GM12878 (cell line): ENCODE measurements around the gene ZNF445. TPM values are rescaled to one million over a fixed set of nuclear protein-coding genes. Genes with fewer than 3 reads are reported as not detected.

Source experiments
- ATAC-seq: fragments of 200-7000 bp; cut with Tn5 transposase; 3 replicates; pipeline ENCODE4 v1.9.1; 2020; ENCODE audit warnings: mild to moderate bottlenecking, moderate library complexity
- BruUV-seq: library from RNA; stranded (reverse); fragments of 400-500 nt; replicated peaks from 2 replicates; lab custom pipeline; 2021; lab: Mats Ljungman, UMichigan
- CTCF ChIA-PET: fragments of 300-600 bp; sonication (Branson Sonifier 250); formaldehyde crosslinking; extraction: SDS; loops from one replicate; lab custom pipeline; 2021; ENCODE audit warnings: inconsistent platforms; lab: Yijun Ruan, JAX
- POLR2A ChIA-PET: fragments of 350-600 bp; formaldehyde crosslinking; extraction: SDS; loops from one replicate; lab custom pipeline; 2021; ENCODE audit warnings: inconsistent platforms; lab: Charles Lee
- RAD21 ChIA-PET: fragments of 300-600 bp; sonication (Branson Sonifier 250); formaldehyde crosslinking; loops from one replicate; lab custom pipeline; 2023; ENCODE audit warnings: antibody characterized with exemption; ENCODE audit not compliant: unreplicated experiment; lab: Charles Lee
- SMC1A ChIA-PET: fragments of 300-600 bp; sonication (Branson Sonifier 250); formaldehyde crosslinking; loops from one replicate; lab custom pipeline; 2023; ENCODE audit not compliant: unreplicated experiment, uncharacterized antibody; lab: Charles Lee
- DNase-seq: peaks from one replicate; pipeline ENCODE4 v3.0.0-alpha.2; 2011; ENCODE audit warnings: low read depth, low spot score
- FAIRE-seq: peaks from 3 replicates; lab custom pipeline; 2011; peaks lifted over from hg19 to GRCh38; lab: Jason Lieb, UNC
- H2AFZ ChIP-seq: 2 replicates; pipeline ENCODE4 v1.6.0; 2011; ENCODE audit warnings: low read depth, low read length, control low read depth; ENCODE audit not compliant: control insufficient read depth
- H3K27ac ChIP-seq: 2 replicates; pipeline ENCODE4 v1.5.1; 2011; ENCODE audit warnings: control low read depth; ENCODE audit not compliant: control insufficient read depth, insufficient read depth
- H3K27me3 ChIP-seq, 2 experiments: replicated peaks in 1 of 2; 2 replicates each; pipeline versions ENCODE4 v1.6.0 to v1.6.1; 2011; ENCODE audit warnings: low read length in 1 of 2; ENCODE audit not compliant: control insufficient read depth in 2 of 2, insufficient read depth in 2 of 2
- H3K36me3 ChIP-seq, 2 experiments: 2 replicates each; pipeline ENCODE4 v1.5.1; 2011; ENCODE audit warnings: low read length in 1 of 2; ENCODE audit not compliant: control insufficient read depth in 2 of 2, insufficient read depth in 2 of 2
- H3K4me1 ChIP-seq: 2 replicates; pipeline ENCODE4 v1.6.1; 2011; ENCODE audit warnings: mild to moderate bottlenecking, low read length, moderate library complexity, mixed read lengths; ENCODE audit not compliant: control insufficient read depth, insufficient read depth
- H3K4me2 ChIP-seq: 2 replicates; pipeline ENCODE4 v1.6.0; 2011; ENCODE audit warnings: control low read depth; ENCODE audit not compliant: control insufficient read depth, insufficient read depth
- H3K4me3 ChIP-seq: fragments of 200-600 bp; sonication (generic); 2 replicates; pipeline ENCODE4 v1.5.1; 2016
- H3K79me2 ChIP-seq: 2 replicates; pipeline ENCODE4 v1.6.0; 2011; ENCODE audit warnings: low read length; ENCODE audit not compliant: control insufficient read depth, insufficient read depth
- H3K9ac ChIP-seq: 2 replicates; pipeline ENCODE4 v1.8.0; 2011; ENCODE audit warnings: low read length, control low read depth, mixed read lengths; ENCODE audit not compliant: control insufficient read depth, insufficient read depth
- H3K9me3 ChIP-seq: replicated peaks from 3 replicates; pipeline ENCODE4 v1.5.1; 2011; ENCODE audit warnings: mild to moderate bottlenecking, low read length; ENCODE audit not compliant: control insufficient read depth, insufficient read depth
- H4K20me1 ChIP-seq: 2 replicates; pipeline ENCODE4 v1.6.0; 2011; ENCODE audit not compliant: control insufficient read depth, insufficient read depth
- ATF2 ChIP-seq: IDR thresholded peaks from 2 replicates; pipeline ENCODE4 v1.6.1; 2012; ENCODE audit warnings: low read length, inconsistent platforms
- CBX5 ChIP-seq: sonication (generic); IDR thresholded peaks from 2 replicates; pipeline ENCODE4 v1.6.1; 2016; ENCODE audit warnings: low read depth, moderate library complexity, mild to moderate bottlenecking, inconsistent platforms
- JUNB ChIP-seq: IDR thresholded peaks from 2 replicates; pipeline ENCODE4 v1.6.1; 2016; ENCODE audit warnings: antibody characterized with exemption, mild to moderate bottlenecking
- NKRF ChIP-seq: fragments of 450-650 bp; conservative IDR thresholded peaks from 2 replicates; pipeline ENCODE4 v1.6.1; 2017; ENCODE audit warnings: mild to moderate bottlenecking, moderate library complexity
- NRF1 ChIP-seq: conservative IDR thresholded peaks from 2 replicates; pipeline ENCODE4 v1.6.1; 2011; ENCODE audit warnings: mild to moderate bottlenecking, low read depth, low read length, improper control_type of control experiment
- RAD21 ChIP-seq: IDR thresholded peaks from 2 replicates; pipeline ENCODE4 v1.6.1; 2011; ENCODE audit warnings: mild to moderate bottlenecking, low read depth, low read length, moderate library complexity; ENCODE audit not compliant: insufficient read depth
- SIX5 ChIP-seq: IDR thresholded peaks from 2 replicates; pipeline ENCODE4 v1.6.1; 2011; ENCODE audit warnings: mild to moderate bottlenecking, low read depth, low read length, moderate library complexity; ENCODE audit not compliant: severe bottlenecking
- SUPT20H ChIP-seq: IDR thresholded peaks from 2 replicates; pipeline ENCODE4 v1.6.1; 2011; ENCODE audit warnings: low read depth, mild to moderate bottlenecking, low read length, moderate library complexity, borderline replicate concordance; ENCODE audit not compliant: control insufficient read depth
- WGBS: methylation state at CpG from one replicate; pipeline ENCODE4 v1.1.6; 2016; ENCODE audit warnings: low lambda C conversion rate; ENCODE audit not compliant: insufficient replicate concordance, insufficient coverage; ENCODE audit errors: missing lambda C conversion rate; 5-methylcytosine and 5-hydroxymethylcytosine counted together
- in situ Hi-C: fragments of 300-500 bp; cut with MboI; formaldehyde crosslinking; loops from 9 replicates; pipeline ENCODE4 v1.14.3; 2018; ENCODE audit warnings: mixed read lengths
- intact Hi-C: fragments of 100-400 bp; cut with micrococcal nuclease; formaldehyde crosslinking; loops from one replicate; pipeline ENCODE4 v1.14.2; 2022; ENCODE audit not compliant: unreplicated experiment
- polyA plus RNA-seq, 11 experiments: library from polyadenylated mRNA; depleted of rRNA in 4 of 11; unstranded in 6 of 11; stranded (reverse) in 5 of 11; fragments of >200 nt; fragmentation: Nextera tagmentation in 4 of 11; fragmentation: Illumina TruSeq in 1 of 11; extraction: Ambion mirVana in 4 of 11; extraction: Trizol in 1 of 11; gene quantifications; 1 replicate in 1 of 11; 2 replicates in 10 of 11; pipeline versions ENCODE4 v1.2.1 to v1.2.3, GENCODE V29; 2011 to 2016; ENCODE audit warnings: inconsistent platforms in 2 of 11, missing spikeins in 2 of 11, low read depth in 1 of 11
- total RNA-seq, 4 experiments: library from RNA; depleted of rRNA in 3 of 4; stranded (reverse); fragments of >200 nt in 3 of 4; fragmentation: Illumina TruSeq in 1 of 4; extraction: Trizol in 1 of 4; gene quantifications; 2 replicates each; pipeline versions ENCODE4 v1.2.1 to v1.2.3, GENCODE V29; 2013 to 2021

The ZNF445 gene
- total and polyA plus RNA-seq, 10 of the 15 experiments (the other 5 are each of a cell fraction or from before 2014, with no cell fraction given): 0.80 to 14.4 (median 5.6) TPM

GRCh38 chr3:44427683-44428082, 49.8 kb downstream of the ZNF445 start:
- no TSS peak for BruUV-seq
- 0% methylated on average over 3 of the region's 3 CpGs for WGBS

More at GRCh38 chr3:44427683-44428082, 49.8 kb downstream of the ZNF445 start:
- H2AFZ ChIP-seq: no peak overlapping the region
- no peaks in the 10 kb centered on the region for H3K9me3 ChIP-seq
- H3K36me3 ChIP-seq: no peaks in the 10 kb centered on the region
- ChIA-PET CTCF (interaction anchor here (0.7 to 2.3 kb wide), 2 partner anchors 12 to 719 kb away, joined by 3 to 8 read pairs; no protein-coding TSS in a partner anchor), RAD21 (no interaction called here), POLR2A (interaction anchor here (2.5 kb wide), 1 partner anchor 12 kb away, joined by 6 read pairs; no protein-coding TSS in a partner anchor), SMC1A (interaction anchor here (1.3 kb wide), 1 partner anchor 13 kb away, joined by 3 read pairs; no protein-coding TSS in a partner anchor)
- no peak overlapping the region for H3K9ac ChIP-seq
- no peak overlapping the region for H3K4me3 ChIP-seq
- H3K27ac ChIP-seq: no peak overlapping the region
- FAIRE-seq (no peak), DNase-seq (no peak), ATAC-seq (peak; percentile 67)
- H3K79me2 ChIP-seq: no peaks in the 10 kb centered on the region
- no peak for TF ChIP-seq ATF2
- no peak for TF ChIP-seq JUNB
- no peak for TF ChIP-seq NRF1
- TF ChIP-seq SIX5: no peak
- no peak for TF ChIP-seq NKRF
- TF ChIP-seq RAD21: no peak
- no peak for TF ChIP-seq CBX5
- no peak for TF ChIP-seq SUPT20H
- intact Hi-C loops: no loop called here
- H3K4me1 ChIP-seq: no peaks in the 10 kb centered on the region
- in situ Hi-C loops: no loop called here
- H4K20me1 ChIP-seq: no peaks in the 10 kb centered on the region
- no peak overlapping the region for H3K4me2 ChIP-seq
- no peaks in the 10 kb centered on the region for H3K27me3 ChIP-seq
